AG08396 (cell line): ENCODE results near the gene ZMAT5.

Experiments
- DNase-seq: peaks from one replicate; pipeline ENCODE4 v3.0.0; 2012; ENCODE audit warnings: low spot score, mixed read lengths

ZMAT5 gene

DNA sequence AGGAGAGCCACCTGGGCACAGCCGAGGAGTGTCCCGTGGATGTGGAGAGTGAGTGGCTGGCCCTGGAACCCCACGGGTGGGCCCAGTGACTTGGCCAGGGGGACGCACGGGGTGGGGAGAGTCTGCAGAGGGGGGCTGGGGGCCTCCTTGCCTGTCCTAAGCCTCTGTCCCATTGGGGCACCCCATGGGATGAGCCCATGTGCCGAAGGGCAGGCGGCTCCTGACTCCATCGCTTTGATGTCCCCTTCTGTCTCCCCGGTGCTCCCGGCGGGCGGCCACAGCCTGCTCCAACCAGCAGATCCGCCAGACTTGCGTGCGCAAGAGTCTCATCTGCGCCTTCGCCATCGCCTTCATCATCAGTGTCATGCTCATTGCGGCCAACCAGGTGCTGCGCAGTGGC is 37.6 kb downstream of the ZMAT5 start:
- DNase-seq: no peak

DNA sequence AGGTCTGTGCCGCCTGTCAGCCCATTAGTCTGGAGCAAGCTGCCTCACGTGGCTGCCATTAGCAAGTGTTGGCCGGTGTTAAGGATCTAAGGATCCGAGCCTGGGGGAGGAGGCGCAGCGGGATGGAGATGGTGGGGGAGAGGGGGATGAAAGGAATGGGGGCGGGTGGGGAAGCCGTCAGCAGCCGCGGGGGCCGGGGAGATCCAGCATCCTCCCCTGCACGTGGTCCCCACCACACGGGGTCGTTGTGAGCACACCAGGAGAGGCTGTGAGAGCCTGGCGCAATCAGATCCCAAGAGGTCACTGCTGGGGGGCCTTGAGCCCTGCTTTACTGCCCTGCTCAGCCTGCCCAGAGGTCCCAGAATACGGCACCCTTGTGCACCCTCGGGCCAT is 39.7 kb downstream of the ZMAT5 start:
- DNase-seq: peak; percentile 73

DNA sequence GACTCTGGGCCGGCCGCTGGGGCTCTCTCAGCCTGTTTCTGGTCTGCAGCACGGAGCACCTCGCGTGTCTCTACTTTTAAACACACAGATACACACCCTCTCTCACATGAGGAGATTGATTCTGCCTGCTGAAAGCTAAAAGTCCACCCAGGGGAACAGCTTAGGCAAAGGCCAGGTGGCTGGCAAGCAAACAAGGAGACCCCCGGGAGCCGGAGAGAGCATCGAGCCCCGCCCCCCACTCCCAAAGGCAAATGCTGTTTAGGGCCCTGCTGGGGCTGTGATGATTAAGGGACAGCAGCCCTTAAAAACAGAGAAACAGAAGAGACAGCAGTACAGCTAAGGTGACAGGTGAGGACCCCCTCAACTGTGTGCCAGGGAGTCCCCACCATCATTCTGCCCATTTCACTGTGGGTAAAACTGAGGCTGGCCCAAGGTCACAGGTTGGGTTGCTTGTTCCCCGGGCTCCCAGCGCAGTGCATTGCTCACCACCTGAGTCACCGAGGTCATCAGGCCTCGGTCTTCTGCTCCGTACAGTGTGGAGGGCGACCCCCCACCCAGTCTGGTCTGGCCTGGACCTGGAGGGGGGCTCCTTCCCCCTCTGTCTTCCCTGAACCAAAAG is 40.2 kb downstream of the ZMAT5 start:
- peak; percentile 50 for DNase-seq

DNA sequence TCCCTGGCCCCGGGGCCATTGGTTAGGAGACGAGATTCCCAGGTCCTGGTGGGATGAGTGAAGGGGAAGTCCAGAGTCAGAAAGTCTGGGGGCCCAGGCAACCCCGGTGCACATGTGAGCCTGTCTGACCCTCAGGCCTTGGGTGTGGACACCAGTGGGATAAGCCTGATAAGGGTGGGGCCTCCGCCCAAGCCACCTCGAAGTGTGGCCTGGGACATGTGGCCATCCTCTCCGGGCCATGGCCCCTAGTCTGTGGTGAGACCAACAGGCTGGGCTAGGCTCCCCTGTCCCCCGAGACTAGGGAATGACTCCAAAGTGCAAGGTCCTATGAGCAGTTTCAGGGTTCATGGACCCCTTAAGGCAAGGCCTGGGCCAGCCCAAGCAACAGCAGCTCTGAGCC is 40.7 kb downstream of the ZMAT5 start:
- no peak for DNase-seq

DNA sequence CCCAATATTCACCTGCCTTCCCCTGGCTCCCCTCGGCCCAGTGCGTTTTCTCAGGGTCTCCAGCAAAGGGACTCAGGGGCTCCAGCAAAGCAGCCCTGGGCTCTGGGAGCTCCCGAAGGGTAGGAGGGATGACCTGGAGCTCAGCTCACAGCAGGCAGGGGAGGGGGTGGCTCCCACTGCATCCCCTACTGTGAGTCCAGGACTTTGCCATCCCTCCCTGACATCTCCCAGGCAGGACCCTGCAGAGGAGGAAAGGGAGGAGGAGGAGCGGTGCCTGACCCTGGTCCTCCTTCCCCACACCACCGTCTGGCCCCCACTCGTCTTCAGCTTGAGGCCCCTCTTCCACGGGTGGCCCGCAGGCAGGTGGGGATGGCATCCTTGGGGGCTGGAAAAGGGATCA is 42.0 kb downstream of the ZMAT5 start:
- no peak for DNase-seq

DNA sequence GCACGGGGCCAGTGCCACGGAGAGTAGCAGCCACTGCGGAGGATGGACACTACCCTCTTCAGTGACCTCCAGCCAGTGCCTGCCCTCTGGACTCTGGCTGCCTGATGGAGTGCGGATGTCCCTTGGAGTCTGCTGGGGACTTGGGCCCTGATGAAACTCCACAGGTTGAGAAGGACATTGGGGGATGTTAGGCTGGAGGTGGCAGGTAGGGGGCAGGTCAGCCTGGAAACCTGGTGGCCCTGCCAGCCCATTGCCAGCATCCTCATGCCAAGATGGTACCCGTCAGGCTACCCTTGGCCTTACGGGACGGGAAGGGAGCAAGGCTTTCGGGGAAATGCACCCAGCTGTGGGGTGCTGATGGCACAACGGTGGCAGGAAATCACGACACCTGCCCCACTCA is 43.0 kb downstream of the ZMAT5 start:
- DNase-seq: no peak

DNA sequence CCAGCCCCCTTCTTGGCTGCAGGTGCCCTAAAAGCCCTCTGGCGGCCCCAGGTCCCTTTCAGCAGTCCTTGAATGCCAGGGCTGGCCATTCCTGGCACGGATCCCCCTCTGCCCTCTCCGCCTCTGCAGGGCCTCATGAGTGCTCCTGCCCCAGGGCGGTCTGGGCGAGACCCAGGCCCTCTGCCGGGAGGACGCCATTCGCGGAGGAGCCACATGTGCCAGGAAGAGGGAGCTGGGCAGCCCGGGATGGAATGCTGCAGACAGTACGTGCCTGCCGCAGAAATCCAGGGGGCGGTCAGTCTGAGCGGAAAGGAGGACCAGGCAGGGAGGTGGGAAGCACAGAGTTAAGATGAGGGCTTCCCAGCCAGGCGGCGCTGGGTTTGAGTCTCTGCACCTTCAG is 44.2 kb downstream of the ZMAT5 start:
- DNase-seq: no peak

DNA sequence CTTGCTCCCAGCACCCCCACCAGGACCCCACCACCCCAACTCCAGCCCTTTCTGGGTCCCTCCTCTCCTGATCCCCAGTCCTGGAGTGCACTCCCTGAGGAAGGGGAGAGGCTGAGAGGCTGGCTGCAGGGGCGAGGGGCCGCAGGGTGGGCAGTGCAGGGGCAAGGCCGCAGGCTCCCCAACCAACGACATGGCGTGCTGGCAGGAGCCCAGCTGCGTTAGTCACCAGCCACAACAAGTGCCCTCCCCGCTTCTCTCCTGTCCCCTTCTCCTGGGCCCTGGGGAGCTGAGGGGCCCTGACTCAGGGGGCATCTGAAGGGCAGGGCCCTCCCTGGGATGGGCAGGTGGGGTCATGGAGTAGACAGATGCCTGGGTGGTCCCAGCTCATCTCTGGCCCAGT is 44.7 kb downstream of the ZMAT5 start:
- no peak for DNase-seq

DNA sequence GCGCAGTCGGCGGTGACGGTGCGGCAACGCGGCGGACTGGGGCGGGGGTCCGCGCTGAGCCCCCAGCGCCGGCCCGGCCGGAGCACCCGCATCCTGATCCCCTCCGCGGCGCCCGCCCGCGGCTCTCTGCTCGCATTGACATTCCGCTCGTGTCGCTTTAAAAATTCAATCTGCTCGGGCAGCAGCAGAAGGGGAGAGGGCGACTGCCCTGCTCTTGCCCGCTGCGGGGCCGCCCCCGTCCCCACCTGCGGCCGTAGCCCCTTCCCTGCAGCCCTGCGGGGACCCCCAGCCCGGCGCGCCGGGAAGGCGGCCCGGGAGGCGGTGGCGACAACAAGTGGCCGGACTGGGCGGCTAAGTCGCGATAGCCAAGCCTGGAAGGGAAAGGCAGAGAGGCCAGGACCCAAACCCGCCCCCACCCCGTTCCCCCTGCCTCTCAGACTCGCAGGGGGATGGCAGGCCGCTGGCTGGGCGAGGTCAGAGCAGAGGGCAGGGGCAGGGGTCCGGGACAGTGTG is 45.9 kb downstream of the ZMAT5 start:
- DNase-seq: no peak

DNA sequence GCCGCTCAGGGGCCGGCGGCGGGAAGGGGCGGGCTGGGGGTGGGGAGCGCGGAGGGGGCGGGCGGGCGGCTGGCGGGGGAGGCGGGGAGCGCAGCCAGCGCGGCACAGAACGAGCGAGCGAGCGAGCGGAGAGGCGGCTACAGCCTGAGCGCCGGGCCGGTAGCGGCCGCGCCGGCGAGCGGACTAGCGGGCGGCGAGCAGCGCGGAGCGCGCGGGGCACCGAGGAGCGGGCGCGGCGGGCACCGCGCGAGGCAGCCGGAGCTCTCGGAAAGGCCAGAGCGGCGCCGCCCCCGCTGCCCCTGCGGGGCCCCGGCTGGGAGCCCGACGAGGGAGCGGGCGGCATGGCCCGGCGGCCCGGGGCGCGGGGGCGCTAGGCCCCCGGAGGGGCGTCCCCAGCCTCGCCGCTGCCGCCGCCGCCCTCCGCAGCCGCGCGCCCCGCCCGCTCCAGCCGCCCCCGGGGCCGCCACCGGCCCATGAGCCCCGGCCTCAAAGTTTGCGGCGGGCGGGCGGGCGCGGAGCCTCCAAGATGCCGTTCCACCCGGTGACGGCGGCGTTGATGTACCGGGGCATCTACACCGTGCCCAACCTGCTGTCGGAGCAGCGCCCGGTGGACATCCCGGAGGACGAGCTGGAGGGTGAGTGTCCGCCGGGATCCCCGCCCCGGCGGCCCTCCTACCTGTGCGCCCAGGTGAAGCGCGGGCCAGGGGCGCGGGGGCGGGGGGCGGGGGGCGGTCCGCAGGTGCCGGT is 46.7 kb downstream of the ZMAT5 start, which contains the start of gene CABP7:
Gene CABP7, plus strand, starts transcription at position 105 of the 747 bp plus-strand sequence. Its CDS starts 422 bp downstream, at position 527.
- DNase-seq: no peak

DNA sequence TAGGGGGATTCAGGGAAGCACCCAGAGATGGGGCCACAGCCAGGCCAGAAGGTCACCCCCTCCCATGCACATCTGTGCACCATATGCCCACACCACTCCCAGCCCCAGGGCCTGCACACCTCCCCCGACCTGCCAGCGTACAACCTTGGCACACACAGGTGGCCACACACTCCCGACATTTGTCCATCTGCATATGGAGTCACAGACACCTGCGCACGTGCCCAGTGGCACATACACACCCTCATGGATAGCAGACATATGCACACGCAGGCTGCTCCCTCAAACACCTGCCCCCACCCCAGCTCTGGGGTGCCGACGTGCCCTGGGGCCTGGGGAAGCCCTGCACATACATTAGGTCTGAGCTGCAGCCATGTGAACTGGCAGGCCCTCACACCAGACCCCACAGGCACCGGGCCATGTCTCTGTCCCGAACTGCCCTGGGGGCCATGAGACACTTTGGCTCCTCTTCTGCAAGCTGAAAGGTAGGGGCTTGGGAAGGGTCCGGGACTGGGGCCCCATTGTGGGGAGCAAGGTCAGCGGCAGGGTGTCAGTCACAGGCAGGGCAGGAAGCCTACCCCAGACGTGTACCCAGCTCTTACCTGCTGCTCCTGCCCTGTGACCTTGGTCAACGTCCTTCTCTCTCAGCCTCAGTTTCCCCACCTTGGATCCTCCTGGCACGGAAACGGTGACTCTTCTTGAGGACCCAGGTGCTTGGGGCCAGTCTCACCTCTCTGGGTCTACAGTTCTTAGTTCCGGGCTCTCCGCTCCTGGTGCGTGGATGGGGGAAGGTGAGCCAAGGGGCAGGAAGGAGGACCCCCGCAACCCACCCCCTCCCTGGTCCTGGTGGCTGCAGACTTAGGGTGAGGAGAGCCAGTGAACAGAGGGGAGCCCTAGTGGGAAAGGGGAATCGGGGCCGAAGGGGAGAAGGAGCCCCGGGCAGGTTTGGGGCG is 47.6 kb downstream of the ZMAT5 start:
- no peak for DNase-seq

DNA sequence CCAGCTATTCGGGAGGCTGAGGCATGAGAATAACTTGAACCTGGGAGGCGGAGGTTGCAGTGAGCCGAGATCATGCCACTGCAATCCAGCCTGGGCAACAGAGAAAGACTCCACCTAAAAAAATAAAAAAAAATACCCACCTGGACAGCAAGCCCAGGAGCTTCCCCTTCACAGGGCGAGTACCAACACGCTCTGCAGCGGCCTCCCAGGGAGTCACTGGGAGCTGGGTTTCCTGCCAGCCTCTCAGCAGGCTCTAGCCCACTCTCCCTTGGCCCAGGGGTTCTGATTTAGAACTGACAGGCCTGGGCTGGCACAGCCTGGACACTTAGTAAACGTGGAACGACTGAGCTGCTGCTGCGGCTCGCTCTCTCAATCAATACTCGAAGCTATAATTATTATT is 49.0 kb downstream of the ZMAT5 start:
- no peak for DNase-seq

DNA sequence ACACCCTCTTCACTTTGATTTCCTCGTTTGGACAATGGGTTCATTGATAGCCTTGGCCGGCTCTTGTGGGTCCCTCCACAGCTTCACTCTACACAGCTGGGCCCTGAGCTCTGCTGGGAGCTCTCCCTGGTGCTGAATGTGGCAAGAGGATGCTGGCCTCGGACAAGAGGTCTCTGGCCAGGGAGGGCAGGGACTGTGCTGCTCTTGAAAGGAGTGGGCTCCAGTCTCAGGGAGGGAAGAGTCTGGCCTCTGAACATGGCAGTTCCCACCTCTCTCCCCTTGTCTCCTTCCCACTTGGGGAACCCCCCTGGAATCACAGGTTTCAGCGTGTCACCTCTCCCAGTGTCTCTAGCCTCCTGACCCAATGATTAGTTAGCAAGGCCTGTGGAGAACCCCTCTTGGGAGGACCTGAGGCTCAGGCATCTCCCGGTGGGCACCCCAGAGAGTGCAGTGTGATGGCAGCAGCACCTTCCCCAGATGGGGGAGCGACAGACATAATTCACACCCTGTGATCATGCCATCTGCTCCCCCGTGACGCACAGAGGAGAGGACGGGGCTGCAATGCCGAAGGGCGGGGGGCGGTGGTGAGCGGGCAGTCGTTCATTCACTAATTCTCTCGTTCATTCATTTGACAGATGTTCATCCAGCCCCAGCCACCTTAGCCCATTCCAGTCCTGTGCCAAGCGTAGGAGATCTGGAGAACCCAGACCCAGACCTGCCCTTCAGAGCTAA is 49.8 kb downstream of the ZMAT5 start:
- peak; percentile 84 for DNase-seq

DNA sequence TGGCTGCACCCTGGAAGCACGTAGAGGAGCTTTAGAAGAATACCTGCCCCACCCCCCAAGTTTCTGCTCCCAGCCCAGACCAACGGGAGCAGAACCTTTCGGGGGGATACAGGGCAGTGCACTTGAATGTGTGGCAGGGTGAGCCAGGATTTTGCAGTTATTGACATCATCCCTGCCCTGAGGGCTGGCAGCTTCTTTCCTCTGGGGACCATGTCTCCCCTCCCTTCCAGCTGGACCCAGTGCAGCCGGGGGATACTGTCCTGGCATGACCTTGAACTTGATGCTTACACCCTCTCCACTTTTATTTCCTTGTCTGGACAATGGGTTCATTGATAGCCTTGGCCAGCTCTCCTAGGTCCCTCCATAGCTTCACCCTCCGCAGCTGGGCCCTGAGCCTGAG is 51.1 kb downstream of the ZMAT5 start:
- DNase-seq: no peak

DNA sequence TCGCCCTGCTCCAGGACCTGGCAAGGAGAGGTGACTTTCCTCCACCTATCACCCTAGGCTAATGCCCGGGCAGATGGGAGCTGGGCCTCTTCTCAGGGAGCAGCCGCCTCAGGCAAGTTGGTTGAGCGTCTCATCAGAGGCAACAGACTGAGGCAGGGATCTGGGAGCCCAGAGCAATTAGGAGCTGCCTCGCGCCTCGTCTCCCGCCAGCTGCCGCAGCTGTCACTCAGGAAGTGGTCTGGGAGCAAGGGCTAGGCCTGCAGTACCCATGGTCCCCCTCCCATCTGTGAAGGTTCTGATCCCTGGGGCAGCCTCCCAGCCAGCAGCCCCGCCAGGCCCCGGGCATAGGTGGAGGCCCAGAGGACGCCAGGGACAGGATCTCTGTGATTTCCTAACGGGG is 51.6 kb downstream of the ZMAT5 start:
- no peak for DNase-seq

DNA sequence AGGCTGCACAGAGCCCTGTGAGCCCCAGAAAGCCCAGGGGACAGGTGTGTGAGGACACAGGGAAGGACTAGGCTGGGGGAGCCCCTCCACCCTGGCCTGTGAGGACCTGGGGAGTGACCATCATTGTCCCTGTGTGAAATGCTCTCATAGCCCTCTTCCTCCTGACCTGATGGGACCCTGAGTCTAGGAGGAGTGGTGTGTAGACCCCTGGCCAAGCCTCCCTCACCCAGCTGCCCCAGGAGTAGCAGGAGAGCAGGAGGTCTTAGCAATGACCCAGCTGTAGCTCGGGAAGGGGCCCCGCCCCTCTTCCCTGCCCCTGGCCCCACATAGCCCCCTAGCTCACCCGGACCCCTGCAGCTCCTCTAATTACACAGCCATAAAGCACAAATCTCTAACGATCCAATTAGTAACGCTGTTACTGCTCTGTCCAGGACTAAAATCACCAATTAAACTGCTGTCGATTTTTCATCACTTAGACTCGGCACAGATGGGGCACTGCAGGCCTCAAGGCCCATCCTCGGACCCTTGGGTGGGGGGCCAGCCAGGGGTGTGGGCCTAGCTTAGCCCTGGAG is 53.6 kb downstream of the ZMAT5 start:
- DNase-seq: no peak

DNA sequence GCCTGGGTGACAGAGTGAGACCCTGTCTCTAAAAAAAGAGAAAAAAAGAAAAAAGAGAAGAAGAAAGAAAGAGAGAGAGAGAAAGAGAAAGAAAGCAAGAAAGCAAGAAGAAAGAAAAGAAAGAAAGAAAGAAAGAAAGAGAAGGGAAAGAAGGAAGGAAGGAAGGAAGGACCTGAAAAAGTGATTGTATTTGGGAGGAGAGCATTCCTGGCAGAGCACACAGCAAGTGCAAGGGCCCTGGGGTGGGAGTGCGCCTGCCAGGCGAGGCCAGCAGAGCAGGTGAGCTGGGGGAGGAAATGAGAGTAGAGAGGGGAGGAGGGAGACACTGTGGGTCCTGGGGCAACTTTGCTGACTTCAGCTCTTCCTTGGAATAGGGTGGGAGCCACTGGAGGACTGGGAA is 54.7 kb downstream of the ZMAT5 start:
- DNase-seq: no peak

DNA sequence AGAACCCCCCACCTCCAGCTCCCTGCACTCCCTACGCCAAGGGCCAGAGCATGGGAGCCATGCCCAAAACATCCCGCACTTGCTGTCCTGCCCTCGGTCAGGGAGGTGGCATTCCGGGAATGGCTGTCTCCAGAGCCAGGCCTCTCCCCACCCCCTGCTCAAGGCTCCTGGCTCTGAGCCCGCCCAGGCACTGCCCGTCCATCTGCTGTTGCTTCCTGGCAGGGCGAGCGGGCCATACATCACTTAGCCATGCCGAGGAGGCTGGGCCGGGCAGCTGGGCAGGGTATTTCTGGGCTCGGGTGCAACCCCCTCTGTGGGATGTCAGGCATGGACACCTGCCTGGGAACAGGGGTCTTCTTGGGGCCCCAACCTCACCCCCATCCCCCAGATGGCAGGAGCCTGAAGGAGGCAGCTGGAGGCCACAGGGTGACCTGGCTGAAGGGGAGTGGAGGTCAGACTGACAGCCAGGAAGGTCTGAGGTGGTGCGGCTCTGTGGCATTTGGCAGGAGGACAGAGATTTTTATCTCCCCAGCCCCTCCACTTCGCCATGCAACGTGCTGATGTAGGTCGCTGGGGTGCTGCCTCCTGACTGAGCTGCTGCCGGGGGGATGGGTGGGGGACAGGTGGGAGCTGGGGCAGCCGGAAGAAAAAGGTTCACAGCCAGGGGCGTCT is 55.7 kb downstream of the ZMAT5 start:
- DNase-seq: peak; percentile 61

DNA sequence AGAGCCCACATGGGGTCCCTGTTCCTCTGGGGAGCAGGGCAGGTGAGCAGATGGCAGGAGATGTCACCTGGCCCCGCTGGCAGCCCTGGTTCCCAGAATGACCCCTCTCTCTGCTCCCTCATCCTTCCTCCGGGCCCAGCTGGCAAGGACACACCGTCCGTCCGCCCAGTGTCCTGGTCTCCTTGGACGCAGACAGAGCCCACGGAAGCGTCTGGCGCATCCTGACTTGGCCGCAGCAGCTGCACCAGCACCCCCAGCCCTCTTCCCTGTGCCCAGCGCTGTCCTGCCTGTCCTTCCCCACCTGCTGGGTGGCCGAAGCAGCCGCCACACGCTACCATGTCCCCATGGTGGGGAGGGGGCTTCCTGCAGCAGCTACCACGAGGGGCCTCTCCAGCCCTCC is 56.6 kb downstream of the ZMAT5 start:
- no peak for DNase-seq

DNA sequence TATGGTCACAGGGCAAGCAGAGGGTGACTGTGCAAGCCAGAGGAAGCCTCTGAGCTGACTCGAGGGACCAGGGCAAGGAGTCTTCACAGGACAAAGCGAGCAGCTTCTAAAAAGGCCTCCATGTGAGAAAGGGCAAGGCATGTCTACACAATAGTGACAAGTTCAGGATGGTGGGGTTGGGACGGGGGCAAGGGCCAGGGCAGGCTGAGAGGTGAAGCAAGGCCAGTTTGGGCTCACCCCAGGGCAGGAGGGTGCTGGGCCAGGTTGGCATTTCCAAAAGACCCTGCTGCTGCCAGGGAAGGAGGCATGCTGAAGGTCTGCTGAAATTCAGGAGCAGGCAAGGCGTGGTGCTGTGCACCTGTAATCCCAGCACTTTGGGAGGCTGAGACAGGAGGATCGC is 59.3 kb downstream of the ZMAT5 start:
- no peak for DNase-seq

DNA sequence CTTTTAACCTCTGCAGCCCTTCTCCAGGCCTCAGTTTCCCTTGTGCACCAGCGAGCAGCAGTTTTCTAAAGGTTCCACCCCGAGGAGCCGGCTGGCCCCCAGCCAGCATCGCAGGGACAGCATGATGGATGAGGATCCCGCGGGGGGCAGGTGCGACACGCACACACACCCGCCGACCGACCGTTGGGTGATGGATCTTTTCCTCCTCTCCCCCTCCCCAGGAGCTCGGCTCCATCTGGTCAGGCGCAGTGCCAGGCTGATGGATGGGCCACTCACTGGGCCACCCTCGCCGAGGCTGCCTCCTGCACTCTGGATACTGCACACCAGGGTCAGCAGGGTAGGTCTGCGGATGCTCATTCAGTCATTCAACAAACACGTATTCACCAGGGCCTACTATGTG is 59.8 kb downstream of the ZMAT5 start:
- no peak for DNase-seq
